Mesodermal cell (in vitro differentiated cells): ENCODE data around the gene RNF40.

ENCODE experiments used
- H3K27ac ChIP-seq: 2 replicates; pipeline ENCODE4 v1.7.0; 2013; ENCODE audit warnings: mild to moderate bottlenecking, low read depth, low read length, moderate library complexity; ENCODE audit not compliant: severe bottlenecking
- H3K36me3 ChIP-seq: 2 replicates; pipeline ENCODE4 v1.7.1; 2013; ENCODE audit warnings: mild to moderate bottlenecking, low read length, moderate library complexity; ENCODE audit not compliant: control insufficient read depth, insufficient read depth
- H3K4me1 ChIP-seq: one replicate; pipeline ENCODE4 v1.7.1; 2013; ENCODE audit warnings: mild to moderate bottlenecking, low read length; ENCODE audit not compliant: insufficient read depth, control insufficient read depth, poor library complexity, severe bottlenecking
- H3K4me3 ChIP-seq: 2 replicates; pipeline ENCODE4 v1.7.0; 2013; ENCODE audit warnings: low read length, control low read depth, mild to moderate bottlenecking; ENCODE audit not compliant: insufficient read depth, poor library complexity, severe bottlenecking; ENCODE audit errors: extremely low read depth
- H3K9me3 ChIP-seq: 2 replicates; pipeline ENCODE4 v1.7.1; 2013; ENCODE audit warnings: mild to moderate bottlenecking, low read length, moderate library complexity; ENCODE audit not compliant: control insufficient read depth
- WGBS, 2 experiments: methylation state at CpG; one replicate each; pipeline ENCODE4 v1.1.5; 2013; ENCODE audit warnings: missing lambda C conversion rate in 2 of 2; ENCODE audit not compliant: insufficient coverage in 2 of 2; 5-methylcytosine and 5-hydroxymethylcytosine counted together

Gene RNF40

DNA sequence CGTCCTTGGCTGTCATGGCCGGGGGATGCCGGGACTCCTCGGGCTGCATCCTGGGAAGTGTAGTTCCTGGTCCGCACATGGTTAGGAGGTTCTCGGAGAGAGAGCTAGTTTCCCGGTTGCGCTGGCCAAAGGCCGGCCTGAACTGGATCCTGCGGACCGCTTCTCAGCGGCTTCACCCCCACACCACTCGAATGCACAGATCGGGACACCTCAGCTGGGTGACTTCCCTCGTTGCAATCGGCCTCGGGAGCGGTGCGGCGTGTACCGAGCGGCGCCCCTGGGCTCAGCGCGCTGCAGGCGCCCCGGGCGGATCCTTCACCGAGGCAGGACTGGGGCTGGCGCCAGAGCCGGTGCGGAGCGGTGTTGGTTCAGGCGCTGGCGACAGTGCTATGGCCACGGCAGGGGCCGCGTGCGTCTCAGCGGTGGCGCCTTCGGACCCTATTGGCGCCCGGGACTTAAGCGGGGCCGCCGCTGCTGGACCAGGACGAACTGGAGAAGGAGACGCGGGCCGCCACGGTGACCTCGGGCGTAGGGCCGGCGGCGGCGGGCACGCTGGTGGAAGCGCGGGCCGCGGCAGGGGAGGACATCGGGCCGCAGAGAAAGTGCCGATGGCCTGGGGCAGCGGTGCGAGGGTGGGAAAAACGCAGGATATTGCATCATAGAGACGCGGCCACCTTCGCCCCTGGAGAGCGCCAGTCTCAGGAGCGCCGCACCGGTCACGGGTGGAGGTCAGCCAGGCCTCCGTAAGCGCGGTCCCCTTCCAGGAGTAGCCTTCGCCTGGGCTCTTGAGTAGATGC, 13.5 kb downstream of the RNF40 start:
- WGBS, 2 experiments, result 0 to 1% methylated on average over 75 to 76 of the region's 81 CpGs
- Histone ChIP-seq H3K4me1 (peaks cover 17% of the 10 kb centered on the region), H3K9me3 (no peaks in the 10 kb centered on the region), H3K4me3 (peak overlapping the region; percentile 66), H3K36me3 (peaks cover 53% of the 10 kb centered on the region), H3K27ac (peak overlapping the region; percentile 96)

DNA sequence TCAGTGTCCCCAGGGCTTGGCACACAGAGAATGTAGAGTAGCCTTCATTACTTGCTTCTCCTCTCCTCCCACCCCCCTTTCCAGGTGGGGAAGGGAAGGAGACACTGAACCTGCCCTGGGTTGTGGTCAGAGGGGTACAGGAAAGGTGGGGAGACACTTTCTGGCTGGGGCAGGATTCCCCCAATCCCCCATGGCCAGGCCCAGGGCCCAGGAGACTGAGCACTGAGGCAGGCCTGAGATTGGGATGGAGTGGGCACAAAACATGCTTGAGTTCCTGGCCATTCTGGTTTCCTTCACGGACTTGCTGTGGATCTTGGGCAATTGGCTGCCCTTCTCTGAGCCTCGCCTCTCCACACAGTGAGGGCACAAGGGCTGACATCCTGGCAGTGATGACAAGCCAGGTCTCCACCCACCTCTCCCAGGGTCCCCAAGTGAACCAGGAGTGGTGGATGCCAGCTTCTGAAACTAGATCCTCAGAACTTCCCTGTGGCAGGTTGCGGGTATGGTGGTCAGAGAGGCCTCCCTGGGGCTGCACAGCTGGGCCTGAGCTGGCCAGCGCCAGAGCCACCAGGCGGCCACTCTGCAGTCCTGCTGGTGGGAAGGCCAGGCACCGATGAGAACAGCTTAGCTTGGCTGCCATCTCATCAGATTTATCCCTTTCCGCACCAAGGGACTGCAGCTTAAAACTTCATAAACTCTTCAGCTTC, 15.6 kb downstream of the RNF40 start:
- 93% methylated on average over 4 to 6 of the region's 7 CpGs for WGBS, 2 experiments
- H3K27ac ChIP-seq, result peak overlapping the region; percentile 10

DNA sequence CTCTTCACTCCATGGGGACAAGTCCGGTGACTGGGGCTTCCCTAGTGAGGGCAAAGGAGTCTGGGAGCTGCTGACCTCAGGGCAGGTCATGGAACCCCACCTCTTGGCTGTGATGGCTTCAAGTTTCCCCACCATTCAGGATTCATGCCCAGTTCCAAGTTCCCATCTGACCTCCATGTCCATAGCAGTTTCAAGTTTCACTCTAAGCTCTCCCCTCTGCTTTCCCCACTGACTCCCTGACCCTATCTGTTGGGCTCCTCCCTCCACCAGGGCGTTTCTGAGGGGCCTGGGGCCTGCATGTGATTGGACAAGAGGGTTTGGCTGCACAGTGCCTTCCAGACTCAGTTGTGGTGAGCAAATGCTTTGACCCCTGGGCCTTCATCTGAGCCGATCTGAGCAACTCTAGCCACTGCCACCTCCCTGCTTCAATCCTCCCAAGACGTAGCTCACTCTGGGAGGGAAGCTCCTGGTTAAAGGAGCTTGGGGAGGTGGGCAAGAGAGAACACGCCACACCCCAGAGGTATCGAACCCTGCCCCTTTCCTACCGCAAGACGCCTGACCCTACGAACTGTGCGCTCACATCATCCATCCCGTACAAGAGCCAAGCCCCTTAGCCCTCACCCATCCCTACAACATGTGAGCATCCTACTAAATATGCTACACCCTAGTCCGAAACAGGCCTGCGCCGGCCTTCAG, 16.6 kb downstream of the RNF40 start:
- WGBS, 2 experiments, result 89 to 95% methylated on average over 7 to 12 of the region's 14 CpGs
- Histone ChIP-seq H3K9me3 (no peaks in the 10 kb centered on the region), H3K36me3 (peaks cover 51% of the 10 kb centered on the region), H3K4me3 (no peak overlapping the region), H3K27ac (no peak overlapping the region), H3K4me1 (peaks cover 17% of the 10 kb centered on the region)

More for the DNA sequence above, 15.6 kb downstream of the RNF40 start:
- peaks cover 17% of the 10 kb centered on the region for H3K4me1 ChIP-seq
- H3K9me3 ChIP-seq, result no peaks in the 10 kb centered on the region
- no peak overlapping the region for H3K4me3 ChIP-seq
- peaks cover 50% of the 10 kb centered on the region for H3K36me3 ChIP-seq

DNA sequence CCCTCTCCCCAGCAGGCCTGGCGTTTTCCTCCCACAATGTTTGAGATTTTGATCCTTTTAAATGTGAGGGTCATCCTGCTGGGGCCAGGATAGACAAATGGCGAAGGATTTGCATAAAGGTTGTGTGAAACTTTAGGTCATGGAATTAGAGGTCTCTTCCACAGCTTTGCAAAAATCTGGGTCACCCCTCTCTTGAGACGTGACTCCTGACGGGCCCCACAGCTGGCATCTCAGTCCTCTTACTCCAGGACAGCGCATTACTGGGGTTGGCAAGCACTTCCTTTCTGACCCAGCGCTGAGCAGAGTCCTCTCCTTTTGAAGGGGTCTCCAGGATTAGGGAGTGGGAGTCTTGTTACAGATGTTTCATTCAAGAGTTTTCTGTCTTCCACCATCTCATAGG, 17.5 kb downstream of the RNF40 start:
- H3K36me3 ChIP-seq, result peaks cover 53% of the 10 kb centered on the region
- 100% methylated on average over 3 to 4 of the region's 6 CpGs for WGBS, 2 experiments
- H3K4me3 ChIP-seq, result no peak overlapping the region
- H3K9me3 ChIP-seq, result no peaks in the 10 kb centered on the region
- no peak overlapping the region for H3K27ac ChIP-seq
- peaks cover 13% of the 10 kb centered on the region for H3K4me1 ChIP-seq

DNA sequence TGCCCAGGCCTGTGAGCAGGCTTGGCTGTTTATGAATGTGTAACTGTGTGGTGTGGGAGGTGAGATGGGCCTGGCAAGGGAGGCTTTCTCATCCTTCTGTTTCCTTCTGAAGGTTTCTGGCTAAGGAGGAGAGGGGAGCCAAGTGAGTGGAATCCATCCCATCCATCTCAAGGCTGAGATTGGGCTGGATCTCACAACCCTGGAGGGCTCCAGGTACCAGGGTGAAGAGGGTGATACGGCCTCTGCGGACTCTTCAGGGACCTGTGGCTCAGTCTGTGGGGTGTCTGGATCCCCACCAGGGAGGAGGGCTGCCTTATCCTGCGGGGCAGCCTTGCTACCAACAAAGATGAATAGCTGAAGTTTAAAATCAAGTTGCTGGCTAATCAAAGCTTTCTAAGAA, 17.9 kb downstream of the RNF40 start:
- 97 to 100% methylated on average over 3 of the region's 3 CpGs for WGBS, 2 experiments

DNA sequence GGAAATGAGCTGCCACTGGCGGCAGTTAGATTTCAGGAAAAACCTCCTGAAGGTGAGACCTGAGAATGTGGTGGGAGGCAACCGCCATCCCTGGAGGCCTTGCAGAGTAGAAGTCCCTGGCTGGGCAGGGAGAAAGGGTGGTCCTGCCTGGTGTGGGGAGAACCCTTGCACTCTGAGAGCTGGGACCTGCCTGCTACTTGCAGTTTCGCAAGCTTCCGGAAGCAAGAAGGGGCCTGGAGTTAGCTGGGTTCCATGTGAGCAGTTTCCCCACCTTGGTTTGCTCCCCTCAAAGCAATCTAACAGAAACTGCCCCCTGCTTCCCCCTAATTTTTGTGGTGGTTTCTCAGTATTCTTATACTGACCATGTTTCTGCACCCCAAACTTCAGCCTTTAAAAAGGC, 18.4 kb downstream of the RNF40 start:
- WGBS, 2 experiments, result 100% methylated on average over 2 of the region's 4 CpGs
- peaks cover 62% of the 10 kb centered on the region for H3K36me3 ChIP-seq
- no peak overlapping the region for H3K4me3 ChIP-seq
- H3K4me1 ChIP-seq, result peaks cover 16% of the 10 kb centered on the region
- H3K27ac ChIP-seq, result no peak overlapping the region
- H3K9me3 ChIP-seq, result no peaks in the 10 kb centered on the region

More for the DNA sequence above, 17.9 kb downstream of the RNF40 start:
- Histone ChIP-seq H3K27ac (no peak overlapping the region), H3K36me3 (peaks cover 57% of the 10 kb centered on the region), H3K9me3 (no peaks in the 10 kb centered on the region), H3K4me1 (peaks cover 13% of the 10 kb centered on the region), H3K4me3 (no peak overlapping the region)

DNA sequence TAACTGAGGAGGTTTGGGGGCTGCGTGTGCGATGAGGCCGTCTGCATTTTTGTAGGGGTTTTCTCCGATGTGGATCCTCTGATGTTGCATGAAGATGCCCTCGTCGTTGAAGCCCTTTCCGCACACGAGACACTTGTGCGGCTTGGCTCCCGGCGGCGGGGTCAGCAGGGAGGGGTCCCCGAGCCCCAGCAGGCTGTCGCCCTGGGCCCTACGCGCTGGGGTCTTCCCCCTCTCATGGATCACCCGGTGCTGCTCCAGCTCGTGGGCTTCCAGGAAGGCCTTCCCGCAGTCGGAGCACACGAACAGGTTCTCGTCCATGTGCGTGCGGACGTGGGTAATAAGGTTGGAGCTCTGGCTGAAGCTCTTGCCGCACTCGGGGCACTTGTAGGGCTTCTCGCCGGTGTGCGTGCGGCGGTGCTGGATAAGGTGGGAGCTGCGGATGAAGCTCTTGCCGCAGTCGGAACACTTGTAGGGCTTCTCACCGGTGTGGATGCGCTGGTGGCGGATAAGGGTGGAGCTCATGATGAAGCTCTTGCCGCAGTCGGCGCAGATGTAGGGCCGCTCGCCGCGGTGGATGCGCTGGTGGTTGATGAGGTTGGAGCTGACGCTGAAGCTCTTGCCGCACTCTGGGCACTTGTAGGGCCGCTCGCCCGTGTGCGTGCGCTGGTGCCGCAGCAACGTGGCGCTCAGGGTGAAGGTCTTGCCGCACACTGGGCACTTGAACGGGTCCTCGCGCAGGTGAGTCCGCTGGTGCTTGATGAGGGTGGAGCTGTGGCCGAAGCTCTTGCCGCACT, 20.6 kb downstream of the RNF40 start:
- H3K36me3 ChIP-seq, result peaks cover 63% of the 10 kb centered on the region

DNA sequence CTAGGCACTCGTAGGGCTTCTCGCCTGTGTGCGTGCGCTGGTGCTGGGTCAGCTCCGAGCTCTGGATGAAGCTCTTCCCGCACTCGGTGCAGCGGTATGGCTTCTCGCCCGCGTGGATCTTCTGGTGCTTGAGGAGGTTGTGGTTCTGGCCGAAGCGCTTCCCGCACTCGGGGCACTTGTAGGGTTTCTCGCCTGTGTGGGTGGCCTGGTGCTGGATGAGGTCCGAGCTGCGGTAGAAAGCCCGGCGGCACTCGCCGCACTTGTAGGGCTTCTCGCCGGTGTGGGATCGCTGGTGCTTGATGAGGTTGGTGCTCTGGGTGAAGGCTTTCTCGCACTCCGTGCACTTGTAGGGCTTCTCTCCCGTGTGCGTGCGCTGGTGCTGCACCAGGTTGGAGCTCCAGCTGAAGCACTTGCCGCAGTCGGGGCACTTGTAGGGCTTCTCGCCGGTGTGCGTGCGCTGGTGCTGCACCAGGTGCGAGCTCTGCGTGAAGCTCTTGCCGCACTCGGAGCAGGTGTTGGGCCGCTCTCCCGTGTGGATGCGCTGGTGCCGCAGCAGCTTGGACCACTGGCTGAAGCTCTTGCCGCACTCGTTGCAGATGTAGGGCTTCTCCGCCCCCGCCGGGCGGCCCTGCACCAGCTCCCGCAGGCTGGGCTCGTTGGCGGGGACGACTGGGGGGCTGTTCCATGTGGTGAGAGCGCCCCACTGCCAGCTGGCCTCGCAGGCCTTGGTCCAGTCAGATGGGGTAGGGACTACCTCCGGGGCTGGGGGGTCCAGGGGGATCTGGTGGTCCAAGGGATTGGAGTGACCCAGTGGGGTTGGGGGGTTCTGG, 21.4 kb downstream of the RNF40 start:
- H3K36me3 ChIP-seq, result peaks cover 63% of the 10 kb centered on the region
- peaks cover 6% of the 10 kb centered on the region for H3K4me1 ChIP-seq
- H3K9me3 ChIP-seq, result no peaks in the 10 kb centered on the region
- no peak overlapping the region for H3K27ac ChIP-seq
- no peak overlapping the region for H3K4me3 ChIP-seq
- 97 to 98% methylated on average over 48 to 54 of the region's 57 CpGs for WGBS, 2 experiments

More for the DNA sequence above, 20.6 kb downstream of the RNF40 start:
- Histone ChIP-seq H3K4me1 (peaks cover 6% of the 10 kb centered on the region), H3K4me3 (no peak overlapping the region), H3K27ac (no peak overlapping the region), H3K9me3 (no peaks in the 10 kb centered on the region)
- WGBS, 2 experiments, result 96 to 97% methylated on average over 60 to 63 of the region's 63 CpGs

DNA sequence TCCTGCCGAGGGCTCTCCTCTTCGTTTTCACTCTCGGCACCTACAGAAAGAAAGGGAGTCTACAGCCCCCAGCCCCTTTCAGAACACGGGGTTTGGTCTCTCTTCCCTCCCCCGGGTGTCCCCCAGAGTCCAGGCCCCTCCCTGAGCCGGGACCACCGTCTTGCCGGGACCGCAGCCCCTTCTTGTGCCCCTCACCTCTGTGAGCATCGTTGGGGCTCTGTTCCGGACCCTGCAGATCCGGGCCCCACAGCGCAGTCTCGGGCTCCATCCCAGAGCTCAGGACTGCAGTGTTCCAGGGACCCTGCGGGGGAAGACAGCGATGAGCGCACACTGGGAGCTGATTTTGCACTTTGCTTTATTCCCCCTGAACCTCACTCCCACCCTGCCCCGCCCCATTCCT, 22.1 kb downstream of the RNF40 start:
- peaks cover 60% of the 10 kb centered on the region for H3K36me3 ChIP-seq
- 94 to 96% methylated on average over 13 to 15 of the region's 18 CpGs for WGBS, 2 experiments

More for the DNA sequence above, 22.1 kb downstream of the RNF40 start:
- no peak overlapping the region for H3K4me3 ChIP-seq
- H3K27ac ChIP-seq, result no peak overlapping the region
- H3K9me3 ChIP-seq, result no peaks in the 10 kb centered on the region
- H3K4me1 ChIP-seq, result peaks cover 6% of the 10 kb centered on the region
